ENCODE measurements around the gene PGGHG.

GRCh38 chr11:294780-295179 lies 5.9 kb downstream of the PGGHG start:
- TF ChIP-seq POLR2AphosphoS5 (IDR thresholded peaks at IDR 0.05) (no peak), MXI1 (conservative IDR thresholded peaks at IDR 0.05; ENCODE audit: poor library complexity, severe bottlenecking) (no peak), EP300 (conservative IDR thresholded peaks at IDR 0.05; ENCODE audit: poor library complexity, severe bottlenecking) (no peak)
- TF ChIP-seq, protein P1, sequence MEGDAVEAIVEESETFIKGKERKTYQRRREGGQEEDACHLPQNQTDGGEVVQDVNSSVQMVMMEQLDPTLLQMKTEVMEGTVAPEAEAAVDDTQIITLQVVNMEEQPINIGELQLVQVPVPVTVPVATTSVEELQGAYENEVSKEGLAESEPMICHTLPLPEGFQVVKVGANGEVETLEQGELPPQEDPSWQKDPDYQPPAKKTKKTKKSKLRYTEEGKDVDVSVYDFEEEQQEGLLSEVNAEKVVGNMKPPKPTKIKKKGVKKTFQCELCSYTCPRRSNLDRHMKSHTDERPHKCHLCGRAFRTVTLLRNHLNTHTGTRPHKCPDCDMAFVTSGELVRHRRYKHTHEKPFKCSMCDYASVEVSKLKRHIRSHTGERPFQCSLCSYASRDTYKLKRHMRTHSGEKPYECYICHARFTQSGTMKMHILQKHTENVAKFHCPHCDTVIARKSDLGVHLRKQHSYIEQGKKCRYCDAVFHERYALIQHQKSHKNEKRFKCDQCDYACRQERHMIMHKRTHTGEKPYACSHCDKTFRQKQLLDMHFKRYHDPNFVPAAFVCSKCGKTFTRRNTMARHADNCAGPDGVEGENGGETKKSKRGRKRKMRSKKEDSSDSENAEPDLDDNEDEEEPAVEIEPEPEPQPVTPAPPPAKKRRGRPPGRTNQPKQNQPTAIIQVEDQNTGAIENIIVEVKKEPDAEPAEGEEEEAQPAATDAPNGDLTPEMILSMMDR (IDR thresholded peaks at IDR 0.05; ENCODE audit: poor library complexity, severe bottlenecking) = no peak

All from neural cell (in vitro differentiated cells).